Activated CD4-positive, alpha-beta memory T cell treated with anti-CD3 and anti-CD28 coated beads for 36 hours (primary cell): ENCODE results near the gene GFM2. TPM values are rescaled to one million over a fixed set of nuclear protein-coding genes. Genes with fewer than 3 reads are reported as not detected.
"Not testable (repeated sequence)": the region's sequence is repeated elsewhere in the genome, so short reads cannot be mapped to it uniquely, and the experiment has no call there.

Experiments used
- CTCF ChIA-PET: fragments of 350-600 bp; sonication (Branson Sonifier 250); formaldehyde crosslinking; loops from one replicate; lab custom pipeline; 2021; ENCODE audit warnings: antibody characterized with exemption, inconsistent platforms; lab: Charles Lee
- POLR2A ChIA-PET: fragments of 350-600 bp; sonication (Branson Sonifier 250); formaldehyde crosslinking; loops from one replicate; lab custom pipeline; 2021; ENCODE audit warnings: antibody characterized with exemption; lab: Charles Lee
- DNase-seq: peaks from one replicate; pipeline ENCODE4 v3.0.0-alpha.2; 2020
- H3K27ac Mint-ChIP-seq: one replicate; pipeline ENCODE4 v1.8.0; 2021; ENCODE audit warnings: mixed read lengths
- H3K27me3 Mint-ChIP-seq: one replicate; pipeline ENCODE4 v1.8.0; 2021; ENCODE audit warnings: mixed read lengths
- H3K36me3 Mint-ChIP-seq: one replicate; pipeline ENCODE4 v1.8.0; 2021; ENCODE audit warnings: mixed read lengths
- H3K4me1 Mint-ChIP-seq: one replicate; pipeline ENCODE4 v1.8.0; 2021; ENCODE audit warnings: low read depth, mixed read lengths
- H3K4me3 Mint-ChIP-seq: one replicate; pipeline ENCODE4 v1.8.0; 2021; ENCODE audit warnings: mild to moderate bottlenecking, mixed read lengths
- H3K9me3 Mint-ChIP-seq: one replicate; pipeline ENCODE4 v1.8.0; 2021; ENCODE audit warnings: mixed read lengths
- intact Hi-C: fragments of 100-400 bp; cut with micrococcal nuclease; formaldehyde crosslinking; loops from one replicate; pipeline ENCODE4 v1.15.1; 2023
- total RNA-seq, 2 experiments: library from RNA; stranded (reverse); gene quantifications; one replicate each; pipeline ENCODE4 v1.2.3, GENCODE V29; 2021

GFM2 gene
- total RNA-seq, 2 experiments from 2014 or later, result 30.9 to 33.0 TPM

DNA sequence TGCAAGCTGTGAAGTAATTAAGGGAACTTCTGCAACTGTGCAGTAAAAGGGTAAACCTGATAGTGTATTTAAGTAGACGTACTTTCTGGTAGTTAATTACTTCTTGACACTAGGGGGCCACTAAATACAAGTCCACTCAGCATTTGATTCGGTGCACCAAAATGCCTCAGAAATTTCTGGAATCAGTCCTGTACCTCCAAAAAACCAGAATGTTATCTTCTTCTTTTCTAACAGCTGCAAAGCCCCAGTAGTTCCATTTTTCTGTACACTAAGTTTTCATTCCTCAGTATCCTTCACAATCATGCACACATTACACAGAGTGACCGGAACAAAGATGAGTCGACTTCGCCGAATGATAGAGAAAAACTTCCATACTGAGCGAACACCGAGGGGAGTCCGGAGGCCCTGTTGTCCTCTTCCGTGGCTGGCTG, 484 bp downstream of the GFM2 start:
- POLR2A ChIA-PET, result interaction anchor here (0.7 to 0.9 kb wide), 2 partner anchors 39 to 101 kb away, joined by 3 read pairs; no protein-coding TSS in a partner anchor
- DNase-seq, result no peak
- CTCF ChIA-PET, result interaction anchor here (0.8 to 1.9 kb wide), 6 partner anchors 8 to 152 kb away, joined by 3 to 7 read pairs (median 4); no protein-coding TSS in a partner anchor

DNA sequence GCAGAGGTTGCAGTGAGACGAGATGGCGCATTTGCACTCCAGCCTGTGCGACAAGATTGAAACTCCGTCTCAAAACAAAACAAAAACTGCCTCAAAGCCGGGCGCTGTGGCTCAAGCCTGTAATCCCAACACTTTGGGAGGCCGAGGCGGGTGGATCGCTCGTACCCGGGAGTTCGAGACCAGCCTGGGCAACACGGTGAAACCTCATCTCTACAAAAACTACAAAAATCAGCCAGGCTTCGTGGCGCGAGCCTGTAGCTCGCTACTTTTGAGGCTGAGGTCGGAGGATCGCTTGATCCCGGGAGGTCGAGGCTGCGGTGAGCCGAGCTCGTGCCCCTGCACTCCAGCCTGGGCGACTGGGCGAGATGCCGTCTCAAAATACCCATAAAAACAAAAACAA, 988 bp downstream of the GFM2 start:
- Mint-ChIP-seq H3K36me3 (peaks cover 24% of the 10 kb centered on the region), H3K9me3 (no peaks in the 10 kb centered on the region), H3K4me1 (peaks cover 46% of the 10 kb centered on the region), H3K4me3 (peak overlapping the region; percentile 100), H3K27me3 (no peaks in the 10 kb centered on the region), H3K27ac (no peak overlapping the region)
- ChIA-PET POLR2A (no interaction called here), CTCF (interaction anchor here (1.3 to 1.9 kb wide), 4 partner anchors 8 to 153 kb away, joined by 4 to 7 read pairs (median 6); no protein-coding TSS in a partner anchor)
- intact Hi-C loops, result loop anchor here (2.0 to 10.0 kb wide), 7 partner anchors 81 to 1204 kb away; partner anchors contain the start of genes CERT1, FAM169A, HEXB and POC5
- DNase-seq, result no peak

More for the DNA sequence above, 484 bp downstream of the GFM2 start:
- intact Hi-C loops, result loop anchor here (2.0 to 10.0 kb wide), 7 partner anchors 82 to 1204 kb away; partner anchors contain the start of genes CERT1, FAM169A, HEXB and POC5
- no peaks in the 10 kb centered on the region for H3K9me3 Mint-ChIP-seq
- peaks cover 42% of the 10 kb centered on the region for H3K4me1 Mint-ChIP-seq
- H3K4me3 Mint-ChIP-seq, result peak overlapping the region; percentile 100
- peaks cover 24% of the 10 kb centered on the region for H3K36me3 Mint-ChIP-seq
- H3K27me3 Mint-ChIP-seq, result no peaks in the 10 kb centered on the region
- H3K27ac Mint-ChIP-seq, result peak overlapping the region; percentile 97

GRCh38 chr5:74765201-74765600, 1.7 kb downstream of the GFM2 start:
- H3K27me3 Mint-ChIP-seq, result no peaks in the 10 kb centered on the region
- H3K4me1 Mint-ChIP-seq, result peaks cover 46% of the 10 kb centered on the region
- peaks cover 23% of the 10 kb centered on the region for H3K36me3 Mint-ChIP-seq
- peak overlapping the region; percentile 100 for H3K4me3 Mint-ChIP-seq
- intact Hi-C loops, result loop anchor here (5.0 to 10.0 kb wide), 5 partner anchors 102 to 1203 kb away; partner anchors contain the start of genes FAM169A and POC5
- ChIA-PET CTCF (no interaction called here), POLR2A (no interaction called here)
- no peak overlapping the region for H3K27ac Mint-ChIP-seq
- DNase-seq, result no peak
- H3K9me3 Mint-ChIP-seq, result no peaks in the 10 kb centered on the region

GRCh38 chr5:74763504-74763903, 3.4 kb downstream of the GFM2 start:
- DNase-seq, result no peak
- Mint-ChIP-seq H3K36me3 (peaks cover 23% of the 10 kb centered on the region), H3K27ac (no peak overlapping the region), H3K4me3 (no peak overlapping the region), H3K9me3 (no peaks in the 10 kb centered on the region), H3K4me1 (peaks cover 45% of the 10 kb centered on the region), H3K27me3 (no peaks in the 10 kb centered on the region)
- POLR2A ChIA-PET, result no interaction called here
- intact Hi-C loops, result loop anchor here (2.0 to 10.0 kb wide), 4 partner anchors 185 to 951 kb away; partner anchors contain the start of gene POC5
- CTCF ChIA-PET, result interaction anchor here (0.5 to 1.3 kb wide), 3 partner anchors 37 to 1074 kb away, joined by 3 read pairs; no protein-coding TSS in a partner anchor

GRCh38 chr5:74762599-74762998, 4.3 kb downstream of the GFM2 start:
- Mint-ChIP-seq H3K9me3 (no peaks in the 10 kb centered on the region), H3K27me3 (no peaks in the 10 kb centered on the region), H3K36me3 (peaks cover 27% of the 10 kb centered on the region), H3K4me1 (peaks cover 39% of the 10 kb centered on the region), H3K4me3 (no peak overlapping the region), H3K27ac (peak overlapping the region; percentile 30)
- ChIA-PET POLR2A (no interaction called here), CTCF (interaction anchor here (1.3 kb wide), 1 partner anchor 163 kb away, joined by 3 read pairs; no protein-coding TSS in a partner anchor)
- peak; percentile 43 for DNase-seq
- intact Hi-C loops, result loop anchor here (2.0 to 10.0 kb wide), 4 partner anchors 184 to 952 kb away; partner anchors contain the start of gene POC5

- H3K27ac Mint-ChIP-seq, result no peak overlapping the region
- peaks cover 38% of the 10 kb centered on the region for H3K4me1 Mint-ChIP-seq
- ChIA-PET CTCF (no interaction called here), POLR2A (no interaction called here)
- H3K36me3 Mint-ChIP-seq, result peaks cover 31% of the 10 kb centered on the region
- H3K4me3 Mint-ChIP-seq, result no peak overlapping the region
- intact Hi-C loops, result loop anchor here (10.0 kb wide), 3 partner anchors 504 to 954 kb away; partner anchors contain the start of gene POC5
- DNase-seq, result no peak
- peaks cover 5% of the 10 kb centered on the region for H3K9me3 Mint-ChIP-seq
- H3K27me3 Mint-ChIP-seq, result no peaks in the 10 kb centered on the region
Measured at GRCh38 chr5:74761241-74761640, 5.7 kb downstream of the GFM2 start.

DNA sequence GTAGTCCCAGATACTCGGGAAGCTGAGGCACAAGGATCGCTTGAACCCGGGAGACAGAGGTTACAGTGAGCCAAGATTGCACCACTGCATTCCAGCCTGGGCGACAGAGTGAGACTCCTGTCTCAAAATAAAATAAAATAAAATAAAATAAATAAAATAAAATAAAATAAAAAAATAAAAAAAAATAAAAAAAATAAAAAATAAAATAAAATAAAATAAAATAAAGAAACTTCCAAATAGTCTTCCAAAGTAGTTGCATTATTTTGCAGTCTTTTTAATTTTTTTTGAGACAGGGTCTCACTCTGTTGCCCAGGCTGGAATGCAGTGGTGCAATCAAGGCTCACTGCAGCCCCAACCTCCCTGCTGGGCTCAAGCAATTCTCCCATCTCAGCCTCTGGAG, 18.2 kb downstream of the GFM2 start:
- intact Hi-C loops, H3K4me1 Mint-ChIP-seq, H3K27me3 Mint-ChIP-seq, DNase-seq, H3K9me3 Mint-ChIP-seq, CTCF ChIA-PET, H3K4me3 Mint-ChIP-seq, H3K27ac Mint-ChIP-seq: not testable (repeated sequence)
- H3K36me3 Mint-ChIP-seq, result peaks cover 38% of the 10 kb centered on the region
- POLR2A ChIA-PET, result interaction anchor here (0.6 kb wide), 1 partner anchor 1846 kb away, joined by 4 read pairs; no protein-coding TSS in a partner anchor

GRCh38 chr5:74738406-74738805, 28.5 kb downstream of the GFM2 start:
- Mint-ChIP-seq H3K4me1 (no peaks in the 10 kb centered on the region), H3K9me3 (no peaks in the 10 kb centered on the region), H3K36me3 (peaks cover 26% of the 10 kb centered on the region), H3K27me3 (no peaks in the 10 kb centered on the region), H3K4me3 (no peak overlapping the region), H3K27ac (no peak overlapping the region)
- ChIA-PET CTCF (interaction anchor here (0.5 kb wide), 1 partner anchor 1350 kb away, joined by 3 read pairs; no protein-coding TSS in a partner anchor), POLR2A (no interaction called here)
- intact Hi-C loops, result no loop called here
- no peak for DNase-seq

DNA sequence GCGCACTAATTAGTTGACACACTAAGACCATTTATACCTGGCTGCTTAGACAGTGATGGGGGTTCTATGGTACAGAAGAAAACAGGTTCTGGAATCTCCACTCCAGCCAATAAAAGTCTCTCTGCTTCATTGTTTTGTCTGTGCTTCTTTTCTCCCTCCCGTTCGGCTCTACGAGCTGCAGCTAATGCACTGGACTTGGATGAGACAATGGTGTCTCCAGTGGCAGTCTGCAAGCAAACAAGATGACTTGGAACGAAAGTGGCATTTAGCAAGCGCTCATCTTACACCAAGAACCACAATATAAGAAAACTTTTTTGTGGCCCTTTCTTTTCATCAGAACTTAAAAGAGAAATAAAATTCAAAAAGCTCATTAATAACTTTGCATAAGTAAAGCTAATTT, 30.2 kb downstream of the GFM2 start:
- intact Hi-C loops, result no loop called here
- Mint-ChIP-seq H3K27ac (no peak overlapping the region), H3K36me3 (peaks cover 22% of the 10 kb centered on the region), H3K4me1 (no peaks in the 10 kb centered on the region), H3K9me3 (no peaks in the 10 kb centered on the region), H3K27me3 (no peaks in the 10 kb centered on the region), H3K4me3 (no peak overlapping the region)
- DNase-seq, result no peak
- CTCF ChIA-PET, result no interaction called here
- POLR2A ChIA-PET, result no interaction called here

GRCh38 chr5:74725331-74725730, 41.6 kb downstream of the GFM2 start:
- Mint-ChIP-seq H3K27ac (no peak overlapping the region), H3K4me1 (no peaks in the 10 kb centered on the region), H3K27me3 (no peaks in the 10 kb centered on the region), H3K36me3 (peaks cover 32% of the 10 kb centered on the region), H3K4me3 (no peak overlapping the region), H3K9me3 (no peaks in the 10 kb centered on the region)
- ChIA-PET CTCF (no interaction called here), POLR2A (no interaction called here)
- intact Hi-C loops, result no loop called here
- DNase-seq, result no peak

DNA sequence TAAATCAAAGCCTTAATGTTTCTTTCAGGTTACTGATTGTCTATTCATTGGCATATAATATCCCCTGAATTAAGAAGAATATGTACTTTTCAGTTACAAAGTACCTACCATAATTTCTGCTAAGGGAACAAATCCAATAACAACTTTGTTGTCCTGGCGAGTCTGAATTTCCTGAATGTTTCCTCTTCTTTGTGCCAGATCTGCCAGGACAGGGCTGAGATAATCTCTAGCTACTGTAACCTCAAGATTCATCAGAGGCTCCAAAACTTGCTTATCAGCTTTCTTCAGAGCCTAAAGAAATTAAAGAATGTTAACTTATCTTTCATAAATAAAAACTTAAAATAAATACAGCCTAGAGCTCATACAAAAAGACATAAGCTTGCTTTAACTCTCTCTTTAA, 44.6 kb downstream of the GFM2 start:
- Mint-ChIP-seq H3K27me3 (no peaks in the 10 kb centered on the region), H3K4me3 (no peak overlapping the region), H3K4me1 (no peaks in the 10 kb centered on the region), H3K9me3 (no peaks in the 10 kb centered on the region), H3K27ac (no peak overlapping the region), H3K36me3 (peaks cover 44% of the 10 kb centered on the region)
- POLR2A ChIA-PET, result no interaction called here
- CTCF ChIA-PET, result no interaction called here
- intact Hi-C loops, result no loop called here
- DNase-seq, result no peak

GRCh38 chr5:74717596-74717995, 49.3 kb downstream of the GFM2 start:
- no peaks in the 10 kb centered on the region for H3K27me3 Mint-ChIP-seq
- intact Hi-C loops, result no loop called here
- H3K27ac Mint-ChIP-seq, result no peak overlapping the region
- peaks cover 37% of the 10 kb centered on the region for H3K36me3 Mint-ChIP-seq
- POLR2A ChIA-PET, result no interaction called here
- CTCF ChIA-PET, result interaction anchor here (0.7 kb wide), 1 partner anchor 49 kb away, joined by 3 read pairs; the partner anchor contains the start of genes GFM2 and NSA2
- peaks cover 5% of the 10 kb centered on the region for H3K4me1 Mint-ChIP-seq
- no peaks in the 10 kb centered on the region for H3K9me3 Mint-ChIP-seq
- no peak overlapping the region for H3K4me3 Mint-ChIP-seq
- no peak for DNase-seq
